GM23338 (cell line): ENCODE data around the gene STKLD1.
"Not testable (repeated sequence)": the region's sequence is repeated elsewhere in the genome, so short reads cannot be mapped to it uniquely, and the experiment has no call there.

Experiments used
- CREB1 ChIP-seq: fragments of 250-450 bp; sonication (Bioruptor Pico); IDR thresholded peaks from 2 replicates; pipeline ENCODE4 v1.5.0; 2020; ENCODE audit warnings: low read depth, mild to moderate bottlenecking, moderate library complexity
- EZH2 ChIP-seq: fragments of 200-600 bp; sonication (generic); IDR thresholded peaks from one replicate; pipeline ENCODE4 v1.8.0; 2017; ENCODE audit warnings: antibody characterized with exemption, mild to moderate bottlenecking, low read depth; ENCODE audit not compliant: unreplicated experiment
- EZH2phosphoT487 ChIP-seq: fragments of 200-600 bp; sonication (generic); IDR thresholded peaks from one replicate; pipeline ENCODE4 v1.8.1; 2018; ENCODE audit warnings: antibody characterized with exemption; ENCODE audit not compliant: unreplicated experiment
- TF ChIP-seq, protein P1 (sequence below), 2 experiments: fragments of 200-600 bp in 1 of 2; sonication (generic) in 1 of 2; conservative IDR thresholded peaks; 2 replicates each; pipeline versions ENCODE4 v1.5.1 to v1.6.1; 2016 to 2017; ENCODE audit warnings: antibody characterized with exemption in 2 of 2, low read depth in 2 of 2, mild to moderate bottlenecking in 2 of 2, moderate library complexity in 1 of 2
- TF ChIP-seq, protein P2 (sequence below): IDR thresholded peaks from one replicate; pipeline ENCODE4 v1.6.1; 2018; ENCODE audit warnings: antibody characterized with exemption; ENCODE audit not compliant: unreplicated experiment

DNA sequence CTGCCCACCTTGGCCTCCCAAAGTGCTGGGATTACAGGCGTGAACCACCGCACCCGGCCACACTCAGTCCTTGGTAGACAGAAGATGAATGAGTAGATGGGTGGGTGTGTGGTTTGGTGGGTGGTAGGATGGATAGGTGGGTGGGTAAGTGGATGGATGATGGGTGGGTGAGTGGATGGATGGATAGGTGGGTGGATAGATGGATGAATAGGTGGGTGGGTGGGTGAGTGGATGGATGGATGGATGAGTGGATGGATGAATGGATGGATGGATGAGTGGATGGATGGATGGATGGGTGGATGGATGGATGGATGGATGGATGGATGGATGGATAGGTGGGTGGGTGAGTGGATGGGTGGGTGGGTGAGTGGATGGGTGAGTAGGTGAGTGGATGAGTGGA is 16.1 kb downstream of the STKLD1 start:
- not testable (repeated sequence) for TF ChIP-seq EZH2phosphoT487, EZH2, CREB1
- TF ChIP-seq, protein P1, sequence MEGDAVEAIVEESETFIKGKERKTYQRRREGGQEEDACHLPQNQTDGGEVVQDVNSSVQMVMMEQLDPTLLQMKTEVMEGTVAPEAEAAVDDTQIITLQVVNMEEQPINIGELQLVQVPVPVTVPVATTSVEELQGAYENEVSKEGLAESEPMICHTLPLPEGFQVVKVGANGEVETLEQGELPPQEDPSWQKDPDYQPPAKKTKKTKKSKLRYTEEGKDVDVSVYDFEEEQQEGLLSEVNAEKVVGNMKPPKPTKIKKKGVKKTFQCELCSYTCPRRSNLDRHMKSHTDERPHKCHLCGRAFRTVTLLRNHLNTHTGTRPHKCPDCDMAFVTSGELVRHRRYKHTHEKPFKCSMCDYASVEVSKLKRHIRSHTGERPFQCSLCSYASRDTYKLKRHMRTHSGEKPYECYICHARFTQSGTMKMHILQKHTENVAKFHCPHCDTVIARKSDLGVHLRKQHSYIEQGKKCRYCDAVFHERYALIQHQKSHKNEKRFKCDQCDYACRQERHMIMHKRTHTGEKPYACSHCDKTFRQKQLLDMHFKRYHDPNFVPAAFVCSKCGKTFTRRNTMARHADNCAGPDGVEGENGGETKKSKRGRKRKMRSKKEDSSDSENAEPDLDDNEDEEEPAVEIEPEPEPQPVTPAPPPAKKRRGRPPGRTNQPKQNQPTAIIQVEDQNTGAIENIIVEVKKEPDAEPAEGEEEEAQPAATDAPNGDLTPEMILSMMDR (conservative IDR thresholded peaks at IDR 0.05; ENCODE audit: low read depth in 2 of 2): not testable (repeated sequence)
- TF ChIP-seq, protein P2, sequence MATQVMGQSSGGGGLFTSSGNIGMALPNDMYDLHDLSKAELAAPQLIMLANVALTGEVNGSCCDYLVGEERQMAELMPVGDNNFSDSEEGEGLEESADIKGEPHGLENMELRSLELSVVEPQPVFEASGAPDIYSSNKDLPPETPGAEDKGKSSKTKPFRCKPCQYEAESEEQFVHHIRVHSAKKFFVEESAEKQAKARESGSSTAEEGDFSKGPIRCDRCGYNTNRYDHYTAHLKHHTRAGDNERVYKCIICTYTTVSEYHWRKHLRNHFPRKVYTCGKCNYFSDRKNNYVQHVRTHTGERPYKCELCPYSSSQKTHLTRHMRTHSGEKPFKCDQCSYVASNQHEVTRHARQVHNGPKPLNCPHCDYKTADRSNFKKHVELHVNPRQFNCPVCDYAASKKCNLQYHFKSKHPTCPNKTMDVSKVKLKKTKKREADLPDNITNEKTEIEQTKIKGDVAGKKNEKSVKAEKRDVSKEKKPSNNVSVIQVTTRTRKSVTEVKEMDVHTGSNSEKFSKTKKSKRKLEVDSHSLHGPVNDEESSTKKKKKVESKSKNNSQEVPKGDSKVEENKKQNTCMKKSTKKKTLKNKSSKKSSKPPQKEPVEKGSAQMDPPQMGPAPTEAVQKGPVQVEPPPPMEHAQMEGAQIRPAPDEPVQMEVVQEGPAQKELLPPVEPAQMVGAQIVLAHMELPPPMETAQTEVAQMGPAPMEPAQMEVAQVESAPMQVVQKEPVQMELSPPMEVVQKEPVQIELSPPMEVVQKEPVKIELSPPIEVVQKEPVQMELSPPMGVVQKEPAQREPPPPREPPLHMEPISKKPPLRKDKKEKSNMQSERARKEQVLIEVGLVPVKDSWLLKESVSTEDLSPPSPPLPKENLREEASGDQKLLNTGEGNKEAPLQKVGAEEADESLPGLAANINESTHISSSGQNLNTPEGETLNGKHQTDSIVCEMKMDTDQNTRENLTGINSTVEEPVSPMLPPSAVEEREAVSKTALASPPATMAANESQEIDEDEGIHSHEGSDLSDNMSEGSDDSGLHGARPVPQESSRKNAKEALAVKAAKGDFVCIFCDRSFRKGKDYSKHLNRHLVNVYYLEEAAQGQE: not testable (repeated sequence)
